CD4-positive, CD25-positive, alpha-beta regulatory T cell (primary cell): Measurements from ENCODE around the gene ACAA1. TPM values are rescaled to one million over a fixed set of nuclear protein-coding genes. Genes with fewer than 3 reads are reported as not detected.

Experiments
- ATAC-seq, 2 donors: fragments of 150-1000 bp; cut with Tn5 transposase; one replicate each; pipeline ENCODE4 v1.10.0; 2021; ENCODE audit warnings: low read depth in 2 of 2, moderate number of reproducible peaks in 2 of 2, moderate library complexity in 1 of 2
- DNase-seq, 3 donors: peaks; one replicate each; pipeline versions ENCODE4 v3.0.0 to v3.0.0-alpha.2; 2012 to 2022; ENCODE audit warnings: mixed read lengths in 1 of 3
- H3K27ac ChIP-seq: one replicate; pipeline ENCODE4 v1.7.0; 2013; ENCODE audit warnings: mild to moderate bottlenecking, low read length; ENCODE audit not compliant: insufficient read depth, poor library complexity, severe bottlenecking
- H3K27me3 ChIP-seq: one replicate; pipeline ENCODE4 v1.7.0; 2013; ENCODE audit warnings: low read length; ENCODE audit not compliant: control insufficient read depth, insufficient read depth
- H3K36me3 ChIP-seq: one replicate; pipeline ENCODE4 v1.7.0; 2013; ENCODE audit warnings: mild to moderate bottlenecking, low read length, moderate library complexity; ENCODE audit not compliant: control insufficient read depth, insufficient read depth
- H3K4me1 ChIP-seq: 2 replicates; pipeline ENCODE4 v1.7.0; 2013; ENCODE audit warnings: mild to moderate bottlenecking, low read length; ENCODE audit not compliant: insufficient read depth, control insufficient read depth, poor library complexity, severe bottlenecking
- H3K4me3 ChIP-seq: one replicate; pipeline ENCODE4 v1.7.0; 2013; ENCODE audit warnings: low read depth, mild to moderate bottlenecking, low read length, moderate library complexity
- H3K9me3 ChIP-seq, 2 experiments: 1 replicate in 1 of 2; 2 replicates in 1 of 2; pipeline ENCODE4 v1.7.0; 2013; ENCODE audit warnings: low read length in 2 of 2, mild to moderate bottlenecking in 1 of 2, moderate library complexity in 1 of 2; ENCODE audit not compliant: control insufficient read depth in 2 of 2
- H3K27ac Mint-ChIP-seq, 3 donors: one replicate each; pipeline ENCODE4 v1.8.0; 2020 to 2022; ENCODE audit warnings: mild to moderate bottlenecking in 3 of 3, mixed read lengths in 3 of 3, moderate library complexity in 2 of 3
- H3K27me3 Mint-ChIP-seq: one replicate; pipeline ENCODE4 v1.8.0; 2022; ENCODE audit warnings: mild to moderate bottlenecking, mixed read lengths
- H3K36me3 Mint-ChIP-seq: one replicate; pipeline ENCODE4 v1.8.0; 2020; ENCODE audit warnings: mixed read lengths
- H3K4me1 Mint-ChIP-seq, 4 donors: one replicate each; pipeline ENCODE4 v1.8.0; 2020 to 2022; ENCODE audit warnings: mixed read lengths in 4 of 4, mild to moderate bottlenecking in 1 of 4
- H3K4me3 Mint-ChIP-seq, 4 donors: one replicate each; pipeline ENCODE4 v1.8.0; 2020 to 2022; ENCODE audit warnings: mild to moderate bottlenecking in 4 of 4, mixed read lengths in 4 of 4, moderate library complexity in 3 of 4
- H3K9me3 Mint-ChIP-seq, 7 donors: one replicate each; pipeline ENCODE4 v1.8.0; 2020 to 2022; ENCODE audit warnings: mixed read lengths in 7 of 7, mild to moderate bottlenecking in 3 of 7, moderate library complexity in 2 of 7
- polyA plus RNA-seq, 4 donors: library from polyadenylated mRNA; unstranded; fragments of 300-500 nt; fragmentation: Illumina TruSeq; gene quantifications; one replicate each; pipeline ENCODE4 v1.2.3, GENCODE V29; 2021
- total RNA-seq: library from RNA; stranded (reverse); gene quantifications from one replicate; pipeline ENCODE4 v1.2.3, GENCODE V29; 2022

Gene ACAA1
- total and polyA plus RNA-seq, 5 donors from 2014 or later = 55.6 to 80.7 (median 78.1) TPM

DNA sequence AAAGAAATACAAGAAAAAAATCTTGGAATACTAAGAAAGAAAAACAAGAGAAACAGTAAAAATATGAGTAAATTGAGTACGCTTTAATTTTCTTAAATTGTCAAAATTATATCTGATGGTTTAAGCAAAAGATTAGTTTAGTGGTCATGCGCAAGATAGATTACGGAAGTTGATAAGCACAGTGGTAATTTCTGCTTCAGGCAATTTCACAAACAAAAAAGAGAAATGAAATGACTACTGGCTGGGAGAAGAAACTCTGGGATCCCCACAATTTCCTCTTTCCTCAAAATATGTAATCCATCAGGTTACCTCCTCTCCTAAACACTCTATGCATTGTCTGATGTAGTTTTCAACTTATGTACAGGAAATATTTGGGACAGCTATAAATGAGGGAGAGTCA lies 10.5 kb upstream of the ACAA1 start:
- no peak for ATAC-seq
- H3K9me3 ChIP-seq = peaks cover 16% of the 10 kb centered on the region in 2 experiments
- Mint-ChIP-seq H3K36me3 (peaks cover under 1% of the 10 kb centered on the region), H3K4me3 (no peak overlapping the region), H3K27me3 (peaks cover 4% of the 10 kb centered on the region), H3K27ac (peak overlapping the region in 1 of 3 donors; percentile 9), H3K4me1 (peaks cover 11 to 35% (median 21%) of the 10 kb centered on the region in 4 donors), H3K9me3 (peaks cover 0 to 17% (median 6%) of the 10 kb centered on the region in 7 donors)
- H3K4me3 ChIP-seq = no peak overlapping the region
- peaks cover 12% of the 10 kb centered on the region for H3K4me1 ChIP-seq
- no peaks in the 10 kb centered on the region for H3K27me3 ChIP-seq
- H3K36me3 ChIP-seq = peaks cover 1% of the 10 kb centered on the region
- DNase-seq = no peak
- H3K27ac ChIP-seq = no peak overlapping the region

DNA sequence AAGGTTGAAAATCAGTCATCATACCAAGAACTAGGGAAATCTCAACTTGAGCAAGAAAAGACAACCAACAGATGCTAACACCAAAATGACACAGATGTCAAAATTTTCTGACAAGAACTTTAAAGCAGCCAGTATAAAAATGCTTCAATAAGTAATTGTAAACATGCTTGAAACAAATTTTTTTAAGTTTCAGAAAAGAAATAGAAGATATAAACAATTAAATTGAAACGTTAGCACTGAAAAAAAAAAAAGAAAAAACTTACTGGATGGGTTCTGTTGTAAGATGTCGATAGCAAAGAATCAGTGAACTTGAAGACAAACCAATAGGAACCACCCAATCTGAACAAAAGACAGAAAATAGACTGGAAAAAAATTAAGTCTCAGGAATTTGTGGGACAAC lies 9.6 kb upstream of the ACAA1 start:
- no peak overlapping the region for H3K4me3 Mint-ChIP-seq
- peaks cover 8% of the 10 kb centered on the region for H3K36me3 Mint-ChIP-seq
- H3K36me3 ChIP-seq = peaks cover 10% of the 10 kb centered on the region
- H3K4me3 ChIP-seq = no peak overlapping the region
- H3K27ac ChIP-seq = no peak overlapping the region
- H3K9me3 ChIP-seq = peaks cover 16% of the 10 kb centered on the region in 2 experiments
- no peaks in the 10 kb centered on the region for H3K27me3 ChIP-seq
- H3K4me1 ChIP-seq = peaks cover 6% of the 10 kb centered on the region
- H3K27ac Mint-ChIP-seq = no peak overlapping the region
- peaks cover 5 to 34% (median 18%) of the 10 kb centered on the region in 4 donors for H3K4me1 Mint-ChIP-seq
- ATAC-seq (no peak), DNase-seq (no peak)
- H3K27me3 Mint-ChIP-seq = peaks cover 4% of the 10 kb centered on the region
- peaks cover 0 to 17% (median 5%) of the 10 kb centered on the region in 7 donors for H3K9me3 Mint-ChIP-seq

DNA sequence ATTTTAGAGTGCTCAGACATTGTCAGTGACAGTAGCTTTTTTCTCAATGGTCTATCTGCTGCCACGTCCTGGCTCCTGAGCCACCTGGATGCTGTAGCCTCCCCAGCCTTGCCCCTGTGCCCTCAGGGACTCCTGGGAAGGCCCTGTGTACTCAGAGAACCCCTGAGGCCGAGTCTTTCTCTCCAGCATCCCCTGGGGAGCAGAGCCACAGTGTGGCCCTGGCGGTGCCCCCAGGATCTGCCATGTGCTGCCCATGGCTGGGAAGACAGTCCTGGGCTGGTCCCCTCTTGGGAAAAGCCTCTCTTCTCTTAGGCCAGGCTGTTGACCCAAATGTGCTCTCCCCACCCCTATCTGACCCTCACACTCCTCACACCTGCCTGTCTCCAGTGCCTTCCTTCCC lies 6.6 kb upstream of the ACAA1 start:
- Histone ChIP-seq H3K27me3 (no peaks in the 10 kb centered on the region), H3K4me1 (peaks cover 21% of the 10 kb centered on the region), H3K9me3 (peaks cover 16% of the 10 kb centered on the region in 2 experiments), H3K4me3 (no peak overlapping the region), H3K27ac (no peak overlapping the region), H3K36me3 (peaks cover 20% of the 10 kb centered on the region)
- ATAC-seq (no peak), DNase-seq (no peak)
- Mint-ChIP-seq H3K4me3 (peak overlapping the region in 1 of 4 donors; percentile 29), H3K4me1 (peaks cover 4 to 34% (median 21%) of the 10 kb centered on the region in 4 donors), H3K9me3 (peaks cover 0 to 17% (median 5%) of the 10 kb centered on the region in 7 donors), H3K27ac (no peak overlapping the region), H3K27me3 (peaks cover 4% of the 10 kb centered on the region), H3K36me3 (peaks cover 17% of the 10 kb centered on the region)

DNA sequence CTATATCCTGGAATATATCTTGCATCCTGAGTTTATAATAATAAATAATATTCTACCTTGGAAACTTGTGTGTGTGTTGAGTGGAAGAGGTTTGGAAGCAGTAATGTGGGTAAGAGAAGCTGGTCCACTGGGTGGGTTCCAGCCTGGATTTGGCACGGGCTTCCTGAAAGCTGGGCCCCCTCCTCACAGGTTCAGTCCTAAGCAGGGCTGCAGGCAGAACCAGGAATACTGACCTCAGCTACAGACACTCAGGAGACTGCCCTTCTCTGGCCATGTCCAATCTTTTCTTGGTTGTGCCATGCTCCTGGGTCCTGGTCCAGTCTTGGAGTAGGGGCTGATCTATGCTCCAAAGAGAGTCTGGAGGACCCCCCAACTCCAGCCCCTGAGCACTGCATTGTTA lies 6.0 kb upstream of the ACAA1 start:
- peaks cover 0 to 17% (median 5%) of the 10 kb centered on the region in 7 donors for H3K9me3 Mint-ChIP-seq
- H3K36me3 Mint-ChIP-seq = peaks cover 17% of the 10 kb centered on the region
- ATAC-seq (no peak), DNase-seq (no peak)
- H3K27ac Mint-ChIP-seq = no peak overlapping the region
- no peak overlapping the region for H3K4me3 ChIP-seq
- H3K27me3 ChIP-seq = no peaks in the 10 kb centered on the region
- H3K27ac ChIP-seq = no peak overlapping the region
- H3K36me3 ChIP-seq = peaks cover 20% of the 10 kb centered on the region
- H3K4me1 ChIP-seq = peaks cover 23% of the 10 kb centered on the region
- H3K9me3 ChIP-seq = peaks cover 16% of the 10 kb centered on the region in 2 experiments
- peaks cover 4% of the 10 kb centered on the region for H3K27me3 Mint-ChIP-seq
- H3K4me1 Mint-ChIP-seq = peaks cover 4 to 35% (median 23%) of the 10 kb centered on the region in 4 donors
- H3K4me3 Mint-ChIP-seq = no peak overlapping the region

DNA sequence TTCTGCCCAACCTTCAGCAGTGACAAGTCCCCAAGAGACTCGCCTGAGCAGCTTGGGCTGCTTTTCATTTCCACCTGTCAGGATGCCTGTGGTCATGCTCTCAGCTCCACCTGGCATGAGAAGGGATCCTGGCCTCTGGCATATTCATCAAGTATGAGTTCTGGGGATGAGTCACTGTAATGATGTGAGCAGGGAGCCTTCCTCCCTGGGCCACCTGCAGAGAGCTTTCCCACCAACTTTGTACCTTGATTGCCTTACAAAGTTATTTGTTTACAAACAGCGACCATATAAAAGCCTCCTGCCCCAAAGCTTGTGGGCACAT lies 5.0 kb upstream of the ACAA1 start:
- H3K4me3 Mint-ChIP-seq = peak overlapping the region in 3 of 4 donors; percentile 53 to 77 (median 73)
- peaks cover 0 to 17% (median 5%) of the 10 kb centered on the region in 7 donors for H3K9me3 Mint-ChIP-seq
- Histone ChIP-seq H3K9me3 (peaks cover 12 to 13% of the 10 kb centered on the region in 2 experiments), H3K36me3 (peaks cover 20% of the 10 kb centered on the region), H3K4me3 (no peak overlapping the region), H3K27ac (no peak overlapping the region), H3K27me3 (no peaks in the 10 kb centered on the region), H3K4me1 (peaks cover 30% of the 10 kb centered on the region)
- peaks cover 4% of the 10 kb centered on the region for H3K27me3 Mint-ChIP-seq
- H3K4me1 Mint-ChIP-seq = peaks cover 9 to 43% (median 20%) of the 10 kb centered on the region in 4 donors
- peak overlapping the region in 1 of 3 donors; percentile 48 for H3K27ac Mint-ChIP-seq
- ATAC-seq (no peak), DNase-seq (no peak)
- peaks cover 20% of the 10 kb centered on the region for H3K36me3 Mint-ChIP-seq

DNA sequence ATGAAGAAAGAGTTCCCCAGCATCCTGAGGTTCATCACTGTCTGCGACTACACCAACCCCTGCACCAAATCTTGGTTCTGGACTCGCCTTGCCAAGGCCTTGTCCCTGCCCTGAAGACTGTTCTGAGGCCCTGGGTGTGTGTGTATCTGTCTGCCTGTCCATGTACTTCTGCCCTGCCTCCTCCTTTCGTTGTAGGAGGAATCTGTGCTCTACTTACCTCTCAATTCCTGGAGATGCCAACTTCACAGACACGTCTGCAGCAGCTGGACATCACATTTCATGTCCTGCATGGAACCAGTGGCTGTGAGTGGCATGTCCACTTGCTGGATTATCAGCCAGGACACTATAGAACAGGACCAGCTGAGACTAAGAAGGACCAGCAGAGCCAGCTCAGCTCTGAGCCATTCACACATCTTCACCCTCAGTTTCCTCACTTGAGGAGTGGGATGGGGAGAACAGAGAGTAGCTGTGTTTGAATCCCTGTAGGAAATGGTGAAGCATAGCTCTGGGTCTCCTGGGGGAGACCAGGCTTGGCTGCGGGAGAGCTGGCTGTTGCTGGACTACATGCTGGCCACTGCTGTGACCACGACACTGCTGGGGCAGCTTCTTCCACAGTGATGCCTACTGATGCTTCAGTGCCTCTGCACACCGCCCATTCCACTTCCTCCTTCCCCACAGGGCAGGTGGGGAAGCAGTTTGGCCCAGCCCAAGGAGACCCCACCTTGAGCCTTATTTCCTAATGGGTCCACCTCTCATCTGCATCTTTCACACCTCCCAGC lies 4.4 kb upstream of the ACAA1 start:
- no peak for DNase-seq
- H3K4me3 Mint-ChIP-seq = peak overlapping the region; percentile 66 to 99 (median 96)

DNA sequence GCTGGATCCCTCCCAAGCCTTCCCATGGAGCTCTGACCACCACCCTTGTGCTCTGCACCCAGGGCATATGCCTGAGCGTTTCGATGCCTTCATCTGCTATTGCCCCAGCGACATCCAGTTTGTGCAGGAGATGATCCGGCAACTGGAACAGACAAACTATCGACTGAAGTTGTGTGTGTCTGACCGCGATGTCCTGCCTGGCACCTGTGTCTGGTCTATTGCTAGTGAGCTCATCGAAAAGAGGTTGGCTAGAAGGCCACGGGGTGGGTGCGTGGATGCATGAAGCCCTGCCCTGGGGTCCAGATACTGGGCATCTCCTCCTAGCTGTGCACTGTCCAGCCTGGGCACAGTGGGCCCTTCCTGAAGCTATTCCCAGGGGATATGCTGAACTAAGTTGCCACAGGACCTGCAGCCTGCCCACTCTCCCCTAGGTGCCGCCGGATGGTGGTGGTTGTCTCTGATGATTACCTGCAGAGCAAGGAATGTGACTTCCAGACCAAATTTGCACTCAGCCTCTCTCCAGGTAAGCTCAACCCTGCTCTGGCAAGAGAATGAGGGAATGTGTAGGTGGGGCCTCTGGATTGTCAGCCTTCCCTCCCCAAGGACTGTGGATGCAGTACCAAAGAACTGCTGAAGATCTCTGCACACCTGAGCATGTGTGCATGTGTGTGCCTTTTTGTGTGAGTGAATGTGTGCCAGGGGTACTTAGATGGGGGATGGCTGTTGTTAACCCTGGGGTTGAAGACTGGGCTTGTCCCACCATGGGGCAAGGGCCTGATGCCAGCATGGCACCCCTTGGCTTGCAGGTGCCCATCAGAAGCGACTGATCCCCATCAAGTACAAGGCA lies 3.6 kb upstream of the ACAA1 start:
- H3K36me3 Mint-ChIP-seq = peaks cover 20% of the 10 kb centered on the region

More for the DNA sequence above, 4.4 kb upstream of the ACAA1 start:
- no peak for ATAC-seq
- H3K36me3 ChIP-seq = peaks cover 20% of the 10 kb centered on the region
- H3K36me3 Mint-ChIP-seq = peaks cover 20% of the 10 kb centered on the region
- peaks cover 6 to 7% of the 10 kb centered on the region in 2 experiments for H3K9me3 ChIP-seq
- no peak overlapping the region for H3K27ac ChIP-seq
- H3K27me3 Mint-ChIP-seq = peaks cover 4% of the 10 kb centered on the region
- H3K4me3 ChIP-seq = no peak overlapping the region
- H3K4me1 ChIP-seq = peaks cover 34% of the 10 kb centered on the region
- H3K27me3 ChIP-seq = no peaks in the 10 kb centered on the region
- peaks cover 0 to 12% (median 2%) of the 10 kb centered on the region in 7 donors for H3K9me3 Mint-ChIP-seq
- H3K4me1 Mint-ChIP-seq = peaks cover 9 to 43% (median 20%) of the 10 kb centered on the region in 4 donors
- peak overlapping the region in 2 of 3 donors; percentile 48 to 91 for H3K27ac Mint-ChIP-seq

More for the DNA sequence above, 3.6 kb upstream of the ACAA1 start:
- H3K9me3 ChIP-seq = peaks cover 0 to 1% of the 10 kb centered on the region in 2 experiments
- peaks cover 0 to 4% (median 0%) of the 10 kb centered on the region in 7 donors for H3K9me3 Mint-ChIP-seq
- peaks cover 4% of the 10 kb centered on the region for H3K27me3 Mint-ChIP-seq
- no peak for ATAC-seq
- H3K4me3 Mint-ChIP-seq = peak overlapping the region; percentile 95 to 100 (median 98)
- H3K4me1 ChIP-seq = peaks cover 42% of the 10 kb centered on the region
- H3K27me3 ChIP-seq = no peaks in the 10 kb centered on the region
- peaks cover 20% of the 10 kb centered on the region for H3K36me3 ChIP-seq
- no peak for DNase-seq
- peak overlapping the region; percentile 78 for H3K4me3 ChIP-seq
- no peak overlapping the region for H3K27ac ChIP-seq
- H3K27ac Mint-ChIP-seq = peak overlapping the region in 2 of 3 donors; percentile 60 to 98
- H3K4me1 Mint-ChIP-seq = peaks cover 9 to 51% (median 26%) of the 10 kb centered on the region in 4 donors
